Fibroblast of villous mesenchyme (primary cell): Measurements from ENCODE around the gene FOXN3. TPM values are rescaled to one million over a fixed set of nuclear protein-coding genes. Genes with fewer than 3 reads are reported as not detected.

Experiments used
- DNase-seq: peaks from one replicate; pipeline ENCODE4 v3.0.0-alpha.2; 2010; ENCODE audit warnings: low read depth
- H3K4me3 ChIP-seq: 2 replicates; pipeline ENCODE4 v1.5.1; 2011; ENCODE audit warnings: low read depth, mild to moderate bottlenecking, low read length
- CTCF ChIP-seq: IDR thresholded peaks from 2 replicates; pipeline ENCODE4 v1.5.1; 2012; ENCODE audit warnings: low read depth, mild to moderate bottlenecking, low read length; ENCODE audit not compliant: insufficient read depth
- total RNA-seq: library from RNA; depleted of rRNA; stranded (reverse); fragments of >200 nt; gene quantifications from 2 replicates; pipeline ENCODE4 v1.2.3, GENCODE V29; 2012

FOXN3 gene
- total RNA-seq, 1 donor, result 33.2 TPM

- no peak for TF ChIP-seq CTCF
- DNase-seq, result no peak
- H3K4me3 ChIP-seq, result no peak overlapping the region
Observed at GRCh38 chr14:89236851-89237250, 180.2 kb downstream of the FOXN3 start.

GRCh38 chr14:89233184-89233583 lies 183.8 kb downstream of the FOXN3 start:
- no peak for DNase-seq
- TF ChIP-seq CTCF, result no peak
- no peak overlapping the region for H3K4me3 ChIP-seq

GRCh38 chr14:89232265-89233070 lies 184.6 kb downstream of the FOXN3 start:
- TF ChIP-seq CTCF, result no peak
- no peak for DNase-seq
- no peak overlapping the region for H3K4me3 ChIP-seq

GRCh38 chr14:89231426-89232113 lies 185.5 kb downstream of the FOXN3 start:
- no peak for DNase-seq
- no peak for TF ChIP-seq CTCF
- H3K4me3 ChIP-seq, result no peak overlapping the region

GRCh38 chr14:89228921-89229639 lies 188.0 kb downstream of the FOXN3 start:
- H3K4me3 ChIP-seq, result no peak overlapping the region
- DNase-seq, result peak; percentile 53
- TF ChIP-seq CTCF, result no peak

- H3K4me3 ChIP-seq, result no peak overlapping the region
- no peak for TF ChIP-seq CTCF
- DNase-seq, result no peak
Observed at GRCh38 chr14:89227496-89227836, 189.6 kb downstream of the FOXN3 start.
